Measurements from ENCODE around the gene TPCN1.

- no peak for TF ChIP-seq POLR2A (IDR thresholded peaks at IDR 0.05; ENCODE audit: control extremely low read depth in 1 of 2, low read depth in 2 of 2, low read length in 2 of 2)
- no peak for TF ChIP-seq TAF1 (IDR thresholded peaks at IDR 0.05; ENCODE audit: low read depth, low read length)
- TF ChIP-seq CHD2 (IDR thresholded peaks at IDR 0.05; ENCODE audit: low read length) = no peak
- TF ChIP-seq TEAD4 (IDR thresholded peaks at IDR 0.05; ENCODE audit: low read depth, low read length) = no peak
- TF ChIP-seq CREB1 (IDR thresholded peaks at IDR 0.05) = no peak
- TF ChIP-seq JUND (IDR thresholded peaks at IDR 0.05; ENCODE audit: low read length) = no peak
- TF ChIP-seq EP300 (IDR thresholded peaks at IDR 0.05; ENCODE audit: borderline replicate concordance in 1 of 2, low read depth in 2 of 2, low read length in 2 of 2) = no peak
- no peak for TF ChIP-seq EGR1 (IDR thresholded peaks at IDR 0.05; ENCODE audit: borderline replicate concordance, low read depth, low read length)
- TF ChIP-seq CTCF (IDR thresholded peaks at IDR 0.05; ENCODE audit: control extremely low read depth in 1 of 3, insufficient read depth in 1 of 3, low read depth in 1 of 3, low read length in 3 of 3) = no peak
Observed at GRCh38 chr12:113291586-113291985, 70.3 kb downstream of the TPCN1 start.

Data from H1 (cell line).